Bronchial epithelial cell (primary cell): ENCODE measurements around the gene NCAM1. TPM values are rescaled to one million over a fixed set of nuclear protein-coding genes. Genes with fewer than 3 reads are reported as not detected.

ENCODE experiments used
- DNase-seq: peaks from one replicate; pipeline ENCODE4 v3.0.0-alpha.2; 2010; ENCODE audit warnings: low read depth
- FAIRE-seq: peaks from 2 replicates; lab custom pipeline; 2011; peaks lifted over from hg19 to GRCh38; lab: Jason Lieb, UNC
- H3K27me3 ChIP-seq: 2 replicates; pipeline ENCODE4 v1.5.1; 2011; ENCODE audit warnings: low read length; ENCODE audit not compliant: control insufficient read depth, insufficient read depth
- H3K36me3 ChIP-seq: 2 replicates; pipeline ENCODE4 v1.5.1; 2011; ENCODE audit warnings: low read length; ENCODE audit not compliant: control insufficient read depth, insufficient read depth
- H3K4me3 ChIP-seq: 2 replicates; pipeline ENCODE4 v1.5.1; 2011; ENCODE audit warnings: mild to moderate bottlenecking, low read depth, low read length, control low read depth
- CTCF ChIP-seq: IDR thresholded peaks from 2 replicates; pipeline ENCODE4 v1.5.1; 2011; ENCODE audit warnings: mild to moderate bottlenecking, moderate library complexity, low read length, control low read depth, inconsistent platforms; ENCODE audit not compliant: insufficient read depth, severe bottlenecking
- total RNA-seq: library from RNA; depleted of rRNA; stranded (reverse); fragments of >200 nt; gene quantifications from 2 replicates; pipeline ENCODE4 v1.2.1, GENCODE V29; 2014

The NCAM1 gene
- total RNA-seq, 1 donor from 2014 or later = under 0.01 TPM

- DNase-seq (no peak), FAIRE-seq (no peak)
- Histone ChIP-seq H3K36me3 (no peaks in the 10 kb centered on the region), H3K27me3 (peaks cover 2% of the 10 kb centered on the region), H3K4me3 (no peak overlapping the region)
- no peak for TF ChIP-seq CTCF
Observed at GRCh38 chr11:113159988-113160807, 199.0 kb downstream of the NCAM1 start.

GRCh38 chr11:113160808-113161124 lies 199.5 kb downstream of the NCAM1 start:
- FAIRE-seq (no peak), DNase-seq (no peak)
- Histone ChIP-seq H3K4me3 (no peak overlapping the region), H3K27me3 (peaks cover 2% of the 10 kb centered on the region), H3K36me3 (no peaks in the 10 kb centered on the region)
- TF ChIP-seq CTCF = no peak

GRCh38 chr11:113161711-113162591 lies 200.7 kb downstream of the NCAM1 start:
- TF ChIP-seq CTCF = no peak
- FAIRE-seq (no peak), DNase-seq (no peak)
- peaks cover 2% of the 10 kb centered on the region for H3K27me3 ChIP-seq
- H3K4me3 ChIP-seq = no peak overlapping the region
- H3K36me3 ChIP-seq = no peaks in the 10 kb centered on the region

- no peak for DNase-seq
- no peaks in the 10 kb centered on the region for H3K36me3 ChIP-seq
- TF ChIP-seq CTCF = no peak
- H3K27me3 ChIP-seq = peaks cover 2% of the 10 kb centered on the region
- FAIRE-seq = no peak
- no peak overlapping the region for H3K4me3 ChIP-seq
Observed at GRCh38 chr11:113162592-113162962, 201.4 kb downstream of the NCAM1 start.

GRCh38 chr11:113163291-113164030 lies 202.2 kb downstream of the NCAM1 start:
- FAIRE-seq (peak; percentile 76), DNase-seq (no peak)
- no peak overlapping the region for H3K4me3 ChIP-seq
- H3K27me3 ChIP-seq = peaks cover 2% of the 10 kb centered on the region
- no peaks in the 10 kb centered on the region for H3K36me3 ChIP-seq
- no peak for TF ChIP-seq CTCF
